CD14-positive monocyte (primary cell): ENCODE results near the gene CASS4. TPM values are rescaled to one million over a fixed set of nuclear protein-coding genes. Genes with fewer than 3 reads are reported as not detected.

ENCODE experiments used
- DNase-seq, 3 donors: peaks; one replicate each; pipeline ENCODE4 v3.0.0-alpha.2; 2011 to 2022
- H2AFZ ChIP-seq: 2 replicates; pipeline ENCODE4 v1.6.0; 2012; ENCODE audit warnings: mild to moderate bottlenecking, low read depth, low read length, inconsistent platforms; ENCODE audit not compliant: insufficient read depth, poor library complexity, severe bottlenecking
- H3K27ac ChIP-seq, 2 donors: 1 replicate in 1 of 2; 2 replicates in 1 of 2; pipeline ENCODE4 v1.5.1; 2012 to 2013; ENCODE audit warnings: low read length in 2 of 2, control low read depth in 1 of 2, inconsistent platforms in 1 of 2, low read depth in 1 of 2, mild to moderate bottlenecking in 1 of 2
- H3K27me3 ChIP-seq, 2 donors: one replicate each; pipeline versions ENCODE4 v1.6.0 to v1.6.1; 2011 to 2013; ENCODE audit warnings: low read length in 2 of 2; ENCODE audit not compliant: control insufficient read depth in 2 of 2, insufficient read depth in 2 of 2
- H3K36me3 ChIP-seq, 2 donors: replicated peaks in 1 of 2; 1 replicate in 1 of 2; 2 replicates in 1 of 2; pipeline versions ENCODE4 v1.5.1 to v1.6.1; 2012 to 2013; ENCODE audit warnings: low read length in 2 of 2, control low read depth in 1 of 2, inconsistent platforms in 1 of 2, mild to moderate bottlenecking in 1 of 2; ENCODE audit not compliant: insufficient read depth in 2 of 2, control insufficient read depth in 1 of 2
- H3K4me1 ChIP-seq, 2 donors: 1 replicate in 1 of 2; 2 replicates in 1 of 2; pipeline versions ENCODE4 v1.5.1 to v1.6.1; 2012 to 2013; ENCODE audit warnings: low read length in 2 of 2, control low read depth in 1 of 2, inconsistent platforms in 1 of 2, mild to moderate bottlenecking in 1 of 2, moderate library complexity in 1 of 2; ENCODE audit not compliant: insufficient read depth in 2 of 2, control insufficient read depth in 1 of 2
- H3K4me2 ChIP-seq: replicated peaks from 2 replicates; pipeline ENCODE3; 2012; ENCODE audit warnings: low read length, moderate library complexity, mild to moderate bottlenecking; ENCODE audit not compliant: poor library complexity, severe bottlenecking; ENCODE audit errors: extremely low read depth
- H3K4me3 ChIP-seq, 3 experiments: fragments of 200-600 bp in 1 of 3; sonication (generic) in 1 of 3; replicated peaks in 1 of 3; 1 replicate in 2 of 3; 2 replicates in 1 of 3; pipeline ENCODE4 v1.5.1; 2011 to 2013; ENCODE audit warnings: low read length in 3 of 3, mild to moderate bottlenecking in 3 of 3, control low read depth in 2 of 3, low read depth in 2 of 3, inconsistent platforms in 1 of 3, moderate library complexity in 1 of 3
- H3K79me2 ChIP-seq: 2 replicates; pipeline ENCODE4 v1.6.0; 2012; ENCODE audit warnings: mild to moderate bottlenecking, control low read depth, inconsistent platforms, low read length, moderate library complexity; ENCODE audit not compliant: insufficient read depth
- H3K9ac ChIP-seq: 2 replicates; pipeline ENCODE4 v1.6.0; 2017; ENCODE audit warnings: low read length, mild to moderate bottlenecking; ENCODE audit not compliant: insufficient read depth, poor library complexity, severe bottlenecking
- H3K9me3 ChIP-seq, 2 donors: replicated peaks in 1 of 2; 1 replicate in 1 of 2; 2 replicates in 1 of 2; pipeline versions ENCODE4 v1.5.1 to v1.6.1; 2012 to 2013; ENCODE audit warnings: low read length in 2 of 2, control low read depth in 1 of 2; ENCODE audit not compliant: control insufficient read depth in 1 of 2, insufficient read depth in 1 of 2
- H4K20me1 ChIP-seq: 2 replicates; pipeline ENCODE4 v1.6.0; 2012; ENCODE audit warnings: mild to moderate bottlenecking, low read length, control low read depth, moderate library complexity; ENCODE audit not compliant: insufficient read depth
- H3K27ac Mint-ChIP-seq, 7 donors: one replicate each; pipeline ENCODE4 v1.8.0; 2020; ENCODE audit warnings: mild to moderate bottlenecking in 7 of 7, mixed read lengths in 7 of 7, moderate library complexity in 6 of 7, inconsistent platforms in 2 of 7
- H3K27me3 Mint-ChIP-seq, 3 donors: one replicate each; pipeline ENCODE4 v1.8.0; 2021 to 2022; ENCODE audit warnings: low read depth in 3 of 3, mild to moderate bottlenecking in 3 of 3, mixed read lengths in 3 of 3, moderate library complexity in 3 of 3, inconsistent platforms in 1 of 3
- H3K36me3 Mint-ChIP-seq, 2 donors: one replicate each; pipeline ENCODE4 v1.8.0; 2020; ENCODE audit warnings: mixed read lengths in 2 of 2, inconsistent platforms in 1 of 2, mild to moderate bottlenecking in 1 of 2
- H3K4me1 Mint-ChIP-seq: one replicate; pipeline ENCODE4 v1.8.0; 2020; ENCODE audit warnings: mild to moderate bottlenecking, mixed read lengths
- H3K4me3 Mint-ChIP-seq, 2 donors: one replicate each; pipeline ENCODE4 v1.8.0; 2020; ENCODE audit warnings: mild to moderate bottlenecking in 2 of 2, mixed read lengths in 2 of 2, moderate library complexity in 1 of 2
- H3K9me3 Mint-ChIP-seq, 7 donors: one replicate each; pipeline ENCODE4 v1.8.0; 2020 to 2022; ENCODE audit warnings: mixed read lengths in 7 of 7, mild to moderate bottlenecking in 6 of 7, moderate library complexity in 6 of 7, inconsistent platforms in 2 of 7
- WGBS: methylation state at CpG from one replicate; pipeline ENCODE4 v1.1.5; 2013; ENCODE audit warnings: missing lambda C conversion rate; ENCODE audit not compliant: insufficient coverage; 5-methylcytosine and 5-hydroxymethylcytosine counted together
- intact Hi-C, 2 donors: fragments of 100-400 bp; cut with micrococcal nuclease; formaldehyde crosslinking; loops; one replicate each; pipeline versions ENCODE4 v1.15.0 to v1.15.1; 2023
- polyA plus RNA-seq, 3 donors: library from polyadenylated mRNA; depleted of rRNA in 1 of 3; unstranded in 2 of 3; stranded (reverse) in 1 of 3; fragments of 300-500 nt in 2 of 3; fragments of >200 nt in 1 of 3; fragmentation: Illumina TruSeq in 2 of 3; gene quantifications; 1 replicate in 2 of 3; 2 replicates in 1 of 3; pipeline ENCODE4 v1.2.3, GENCODE V29; 2012 to 2021
- TF ChIP-seq, protein P1 (sequence below): fragments of 200-600 bp; IDR thresholded peaks from one replicate; pipeline ENCODE4 v1.8.0; 2022; ENCODE audit warnings: antibody characterized with exemption, mild to moderate bottlenecking

The CASS4 gene
- polyA plus RNA-seq, 3 donors = 1.9 to 7.4 (median 6.1) TPM

DNA sequence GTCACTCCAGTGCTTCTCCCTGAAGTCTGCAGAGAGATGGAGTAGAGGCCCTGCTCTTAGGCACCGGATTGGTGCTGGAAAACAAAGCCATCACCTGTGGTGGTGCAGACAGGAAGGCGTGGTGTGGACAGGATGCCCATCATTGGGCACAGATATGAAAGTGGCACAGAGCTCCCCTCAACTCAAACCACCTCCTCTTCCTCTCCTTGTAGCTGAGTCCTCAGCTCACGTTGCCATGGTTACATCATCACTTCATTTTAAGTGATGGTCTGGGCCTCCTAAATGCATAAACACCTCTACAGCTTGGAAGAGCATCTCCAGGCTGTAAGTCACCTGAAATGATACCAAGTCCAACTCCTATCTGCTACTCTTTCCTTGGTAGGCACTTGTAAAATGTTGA lies 48.4 kb downstream of the CASS4 start:
- Histone ChIP-seq H3K9me3 (no peaks in the 10 kb centered on the region), H4K20me1 (no peaks in the 10 kb centered on the region), H3K27me3 (no peaks in the 10 kb centered on the region), H3K4me3 (no peak overlapping the region), H3K79me2 (no peaks in the 10 kb centered on the region), H3K27ac (no peak overlapping the region), H3K9ac (no peak overlapping the region), H3K4me1 (peaks cover 10 to 16% of the 10 kb centered on the region in 2 donors), H3K36me3 (peaks cover 12 to 14% of the 10 kb centered on the region in 2 donors), H2AFZ (no peak overlapping the region), H3K4me2 (no peak overlapping the region)
- Mint-ChIP-seq H3K36me3 (peaks cover 21 to 27% of the 10 kb centered on the region in 2 donors), H3K27me3 (peaks cover 1 to 4% (median 2%) of the 10 kb centered on the region in 3 donors), H3K9me3 (no peaks in the 10 kb centered on the region), H3K4me1 (peaks cover 12% of the 10 kb centered on the region), H3K27ac (no peak overlapping the region), H3K4me3 (no peak overlapping the region)
- DNase-seq = no peak
- TF ChIP-seq, protein P1, sequence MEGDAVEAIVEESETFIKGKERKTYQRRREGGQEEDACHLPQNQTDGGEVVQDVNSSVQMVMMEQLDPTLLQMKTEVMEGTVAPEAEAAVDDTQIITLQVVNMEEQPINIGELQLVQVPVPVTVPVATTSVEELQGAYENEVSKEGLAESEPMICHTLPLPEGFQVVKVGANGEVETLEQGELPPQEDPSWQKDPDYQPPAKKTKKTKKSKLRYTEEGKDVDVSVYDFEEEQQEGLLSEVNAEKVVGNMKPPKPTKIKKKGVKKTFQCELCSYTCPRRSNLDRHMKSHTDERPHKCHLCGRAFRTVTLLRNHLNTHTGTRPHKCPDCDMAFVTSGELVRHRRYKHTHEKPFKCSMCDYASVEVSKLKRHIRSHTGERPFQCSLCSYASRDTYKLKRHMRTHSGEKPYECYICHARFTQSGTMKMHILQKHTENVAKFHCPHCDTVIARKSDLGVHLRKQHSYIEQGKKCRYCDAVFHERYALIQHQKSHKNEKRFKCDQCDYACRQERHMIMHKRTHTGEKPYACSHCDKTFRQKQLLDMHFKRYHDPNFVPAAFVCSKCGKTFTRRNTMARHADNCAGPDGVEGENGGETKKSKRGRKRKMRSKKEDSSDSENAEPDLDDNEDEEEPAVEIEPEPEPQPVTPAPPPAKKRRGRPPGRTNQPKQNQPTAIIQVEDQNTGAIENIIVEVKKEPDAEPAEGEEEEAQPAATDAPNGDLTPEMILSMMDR = no peak
- WGBS = 33% methylated on average over 1 of the region's 3 CpGs
- intact Hi-C loops = loop anchor here in 1 of 2 donors (5.0 kb wide), 1 partner anchor 38 kb away; no protein-coding TSS in a partner anchor

DNA sequence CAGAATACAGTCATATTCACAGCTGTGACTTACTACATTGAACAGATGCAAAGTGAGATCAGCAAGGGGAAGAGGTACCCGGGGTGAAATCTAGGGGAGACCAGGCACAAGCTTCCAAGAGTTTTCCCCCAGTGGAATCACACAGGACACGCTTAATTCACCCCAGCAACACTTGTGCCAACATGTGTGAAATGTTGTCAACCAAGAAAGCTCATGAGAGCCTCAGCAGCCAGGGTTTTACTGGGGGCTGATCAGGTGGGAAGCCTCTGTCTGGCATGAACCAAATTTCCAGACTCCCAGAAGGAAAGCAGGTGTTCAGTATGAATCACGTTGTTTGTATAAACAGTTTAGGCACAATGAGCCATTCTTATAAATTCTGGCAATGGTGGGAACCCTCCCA lies 49.5 kb downstream of the CASS4 start:
- Histone ChIP-seq H3K27ac (no peak overlapping the region), H2AFZ (no peak overlapping the region), H4K20me1 (no peaks in the 10 kb centered on the region), H3K4me3 (no peak overlapping the region), H3K9ac (no peak overlapping the region), H3K4me1 (peaks cover 21 to 27% of the 10 kb centered on the region in 2 donors), H3K79me2 (no peaks in the 10 kb centered on the region), H3K9me3 (no peaks in the 10 kb centered on the region), H3K4me2 (no peak overlapping the region), H3K27me3 (no peaks in the 10 kb centered on the region), H3K36me3 (peaks cover 12 to 14% of the 10 kb centered on the region in 2 donors)
- Mint-ChIP-seq H3K4me1 (peaks cover 23% of the 10 kb centered on the region), H3K27ac (no peak overlapping the region), H3K27me3 (peaks cover 0 to 4% (median 0%) of the 10 kb centered on the region in 3 donors), H3K4me3 (no peak overlapping the region), H3K36me3 (peaks cover 17 to 27% of the 10 kb centered on the region in 2 donors), H3K9me3 (no peaks in the 10 kb centered on the region)
- WGBS = 100% methylated on average over 1 of the region's 3 CpGs
- no peak for DNase-seq
- TF ChIP-seq, protein P1 = no peak
- intact Hi-C loops = loop anchor here in 1 of 2 donors (5.0 kb wide), 1 partner anchor 39 kb away; no protein-coding TSS in a partner anchor
